ENCODE measurements around the gene KRT9. TPM values are rescaled to one million over a fixed set of nuclear protein-coding genes. Genes with fewer than 3 reads are reported as not detected.
A peak's percentile ranks its signal among the peaks of the same experiment; 100 is the strongest.
"Not testable (repeated sequence)": the region's sequence is repeated elsewhere in the genome, so short reads cannot be mapped to it uniquely, and the experiment has no call there.

Gene KRT9
- total RNA-seq, 1 donor from 2014 or later = not detected

DNA sequence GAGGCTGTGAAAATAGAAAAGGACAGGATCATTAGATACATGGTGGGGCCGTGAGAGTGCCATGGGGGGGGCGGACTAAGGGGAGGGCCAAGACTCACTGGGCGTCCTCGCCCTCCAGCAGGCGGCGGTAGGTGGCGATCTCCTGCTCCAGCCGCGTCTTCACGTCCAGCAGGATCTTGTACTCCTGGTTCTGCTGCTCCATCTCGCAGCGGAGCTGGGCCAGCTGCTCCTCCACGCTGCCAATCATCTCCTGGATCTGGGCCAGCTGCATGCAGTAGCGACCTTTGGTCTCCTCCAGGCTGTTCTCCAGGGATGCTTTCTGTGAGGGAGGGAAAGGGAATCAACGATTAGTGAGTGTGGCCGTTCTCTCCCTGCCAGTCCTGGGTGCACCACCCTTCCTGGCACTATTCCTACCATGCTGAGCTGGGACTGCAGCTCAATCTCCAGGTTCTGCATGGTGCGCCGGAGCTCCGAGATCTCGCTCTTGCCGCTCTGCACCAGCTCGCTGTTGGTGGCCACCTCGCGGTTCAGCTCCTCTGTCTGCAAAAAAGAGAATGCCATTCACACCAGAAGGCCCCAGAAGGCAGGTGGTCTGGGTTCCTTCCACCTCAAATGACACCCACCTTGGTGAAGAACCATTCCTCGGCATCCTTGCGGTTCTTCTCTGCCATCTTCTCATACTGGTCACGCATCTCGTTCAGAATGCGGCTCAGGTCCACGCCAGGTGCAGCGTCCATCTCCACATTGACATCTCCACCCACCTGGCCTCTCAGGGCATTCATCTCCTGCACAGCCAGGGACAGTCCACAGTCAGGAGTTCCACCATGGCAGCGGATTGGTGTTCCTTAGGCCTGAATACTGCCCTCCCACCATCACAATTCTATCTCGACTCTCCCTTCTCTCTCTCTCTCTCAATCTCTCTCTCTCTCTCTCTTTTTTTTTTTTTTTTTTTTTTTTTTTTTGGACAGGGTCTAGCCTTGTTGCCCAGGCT is 11.6 kb upstream of the KRT9 start:
- TF ChIP-seq CTCF (conservative IDR thresholded peaks at IDR 0.05; ENCODE audit: low read depth, low read length) = no peak
- no peak for DNase-seq (ENCODE audit: low read depth)
- H3K4me3 ChIP-seq (ENCODE audit: low read depth, low read length) = no peak overlapping the region

- DNase-seq (ENCODE audit: low read depth); H3K4me3 ChIP-seq (ENCODE audit: low read depth, low read length): not testable (repeated sequence)
Measured at GRCh38 chr17:41582061-41582968, 10.5 kb upstream of the KRT9 start.

- no peak for DNase-seq (ENCODE audit: low read depth)
- no peak overlapping the region for H3K4me3 ChIP-seq (ENCODE audit: low read depth, low read length)
- TF ChIP-seq CTCF (conservative IDR thresholded peaks at IDR 0.05; ENCODE audit: low read depth, low read length) = no peak
Measured at GRCh38 chr17:41581366-41582060, 9.7 kb upstream of the KRT9 start.

DNA sequence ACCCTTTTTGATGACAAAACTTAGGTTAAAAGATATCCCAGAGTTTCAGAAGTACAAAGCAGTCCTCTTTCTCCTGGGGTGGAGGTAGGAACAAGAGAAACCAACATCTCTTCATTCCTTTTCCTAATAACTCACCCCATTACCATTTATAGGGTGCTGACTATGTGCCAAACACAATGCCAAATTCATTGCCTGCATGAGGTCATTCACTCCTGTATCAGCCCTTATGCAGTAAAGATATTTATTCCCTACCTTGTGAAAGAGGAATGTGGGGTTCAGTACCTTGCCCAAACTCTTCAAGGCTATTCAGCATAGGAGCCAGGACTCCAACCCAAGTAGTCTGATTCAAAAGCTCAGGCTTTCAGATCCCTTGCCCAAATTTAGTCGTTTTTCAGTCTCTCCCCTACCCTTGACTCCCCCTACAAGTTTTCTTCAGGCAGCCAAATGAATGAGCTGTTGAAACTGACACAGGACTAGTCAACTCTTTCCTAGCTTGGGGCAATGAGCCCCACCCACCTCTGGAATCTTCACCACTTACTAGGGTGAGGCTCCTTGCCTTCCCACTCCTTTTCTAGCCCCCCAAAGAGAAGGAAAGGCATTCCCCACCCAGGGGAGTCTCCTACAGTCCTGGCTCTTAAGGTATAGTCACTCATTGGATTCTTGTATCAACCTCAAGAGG is 9.0 kb upstream of the KRT9 start:
- TF ChIP-seq CTCF (conservative IDR thresholded peaks at IDR 0.05; ENCODE audit: low read depth, low read length) = no peak
- DNase-seq (ENCODE audit: low read depth) = no peak
- H3K4me3 ChIP-seq (ENCODE audit: low read depth, low read length) = no peak overlapping the region

DNA sequence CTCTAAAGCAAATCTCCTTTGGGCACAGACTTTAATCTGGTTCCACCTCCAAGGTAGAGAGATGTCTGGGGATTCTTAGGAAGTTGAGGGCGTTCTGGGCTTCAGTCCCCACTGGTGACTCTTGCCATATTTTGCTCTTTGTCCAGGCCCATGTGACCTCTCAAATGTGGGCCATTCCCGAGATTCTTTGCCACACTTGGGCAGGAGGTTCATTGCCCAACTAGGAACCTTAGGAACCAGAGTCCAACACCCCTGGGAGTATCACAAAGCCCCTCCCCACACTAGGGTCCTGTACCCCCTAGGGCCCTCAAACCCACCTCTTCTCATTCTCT is 8.4 kb upstream of the KRT9 start:
- H3K4me3 ChIP-seq (ENCODE audit: low read depth, low read length) = no peak overlapping the region
- no peak for TF ChIP-seq CTCF (conservative IDR thresholded peaks at IDR 0.05; ENCODE audit: low read depth, low read length)

DNA sequence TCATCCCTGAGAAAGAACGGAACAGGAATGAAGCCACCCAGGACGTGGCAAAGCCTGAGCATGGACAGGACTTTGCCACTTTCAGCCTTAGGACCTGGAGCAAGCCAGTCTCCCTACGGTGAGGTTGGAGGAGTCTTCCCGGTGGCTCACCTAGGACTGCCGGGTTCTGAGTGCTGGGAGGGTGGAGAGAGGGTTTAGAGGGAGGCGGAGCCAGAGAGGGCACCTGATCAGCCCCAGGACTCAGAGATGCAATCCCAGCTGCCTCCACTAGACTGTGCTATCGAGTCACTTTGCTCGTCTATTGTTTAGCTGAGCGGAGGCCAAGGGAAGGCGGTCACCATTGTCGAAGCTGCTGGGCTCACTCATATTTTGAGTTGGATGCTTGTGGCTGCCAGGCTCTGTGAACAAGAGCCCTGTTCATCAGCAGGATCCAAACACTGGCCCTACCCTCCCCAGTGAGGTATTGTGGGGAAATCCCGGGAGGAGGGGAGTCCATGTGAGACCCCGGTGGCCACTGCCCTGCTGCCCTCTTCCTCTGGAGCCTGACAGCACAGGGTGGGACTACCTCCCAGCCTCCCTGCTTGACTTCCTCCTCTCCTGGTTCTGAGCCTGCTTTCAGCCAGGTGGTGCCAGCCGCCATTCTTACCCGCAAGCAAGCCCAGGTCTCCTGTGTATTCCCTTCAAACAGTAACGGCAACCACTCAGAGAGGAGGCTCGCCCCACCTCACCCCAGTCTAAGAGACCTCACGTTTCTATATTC is 7.8 kb upstream of the KRT9 start:
- H3K4me3 ChIP-seq (ENCODE audit: low read depth, low read length) = peak overlapping the region; percentile 12
- DNase-seq (ENCODE audit: low read depth) = peak; percentile 32
- peak; percentile 91 for TF ChIP-seq CTCF (conservative IDR thresholded peaks at IDR 0.05; ENCODE audit: low read depth, low read length)

More for the DNA sequence above, 8.4 kb upstream of the KRT9 start:
- DNase-seq (ENCODE audit: low read depth) = no peak
